Stomach (tissue), 9 donors: ENCODE data around the gene OXT. TPM values are rescaled to one million over a fixed set of nuclear protein-coding genes. Genes with fewer than 3 reads are reported as not detected.

Experiments
- DNase-seq, 2 donors: peaks; one replicate each; pipeline versions ENCODE4 v3.0.0 to v3.0.0-alpha.2; 2013 to 2019
- H3K27ac ChIP-seq, 5 donors: fragments of 200-600 bp in 4 of 5; sonication (generic) in 4 of 5; one replicate each; pipeline ENCODE4 v1.5.1; 2013 to 2019; ENCODE audit warnings: mild to moderate bottlenecking in 1 of 5, moderate library complexity in 1 of 5
- H3K27me3 ChIP-seq, 3 donors: fragments of 200-600 bp; sonication (generic); one replicate each; pipeline ENCODE4 v1.5.1; 2017 to 2019; ENCODE audit warnings: mixed run types in 1 of 3
- H3K36me3 ChIP-seq, 4 donors: fragments of 200-600 bp; sonication (generic); 1 replicate in 3 of 4; 2 replicates in 1 of 4; pipeline ENCODE4 v1.5.1; 2016 to 2019
- H3K4me1 ChIP-seq, 4 donors: fragments of 200-600 bp; sonication (generic); one replicate each; pipeline ENCODE4 v1.5.1; 2016 to 2019
- H3K4me3 ChIP-seq, 4 donors: fragments of 200-600 bp; sonication (generic) in 3 of 4; one replicate each; pipeline ENCODE4 v1.5.1; 2016 to 2019; ENCODE audit warnings: mild to moderate bottlenecking in 1 of 4
- H3K9me3 ChIP-seq, 4 donors: fragments of 200-600 bp; sonication (generic); one replicate each; pipeline ENCODE4 v1.5.1; 2016 to 2019
- CTCF ChIP-seq, 7 experiments: fragments of 450-650 bp in 4 of 7; fragments of 200-600 bp in 3 of 7; sonication (generic) in 3 of 7; IDR thresholded peaks; one replicate each; pipeline ENCODE4 v1.5.1; 2016 to 2019; ENCODE audit warnings: antibody characterized with exemption in 7 of 7, control low read depth in 2 of 7, mild to moderate bottlenecking in 1 of 7
- EP300 ChIP-seq: sonication (generic); formaldehyde crosslinking; IDR thresholded peaks from one replicate; pipeline ENCODE4 v1.6.1; 2017; ENCODE audit warnings: antibody characterized with exemption
- POLR2A ChIP-seq, 4 donors: fragments of 450-650 bp; IDR thresholded peaks; one replicate each; pipeline ENCODE4 v1.6.1; 2016; ENCODE audit warnings: antibody characterized with exemption in 4 of 4, control low read depth in 2 of 4, mild to moderate bottlenecking in 1 of 4, moderate library complexity in 1 of 4
- POLR2AphosphoS5 ChIP-seq, 3 donors: sonication (generic); formaldehyde crosslinking; IDR thresholded peaks; one replicate each; pipeline ENCODE4 v1.6.1; 2016; ENCODE audit warnings: antibody characterized with exemption in 3 of 3
- WGBS, 5 donors: extraction: QIAGEN DNeasy Blood & Tissue Kit in 3 of 5; methylation state at CpG; one replicate each; pipeline versions ENCODE4 v1.1.5 to v1.1.7; 2013 to 2018; 5-methylcytosine and 5-hydroxymethylcytosine counted together
- intact Hi-C: fragments of 100-400 bp; cut with DNase I; formaldehyde crosslinking; loops from one replicate; pipeline ENCODE4 v1.15.1; 2023; ENCODE audit warnings: low total_unique reads
- polyA plus RNA-seq, 3 donors: library from polyadenylated mRNA; stranded (reverse); fragments of 200-250 nt; gene quantifications; one replicate each; pipeline ENCODE4 v1.2.3, GENCODE V29; 2013
- total RNA-seq, 5 donors: library from RNA; depleted of rRNA; stranded (reverse); fragments of >200 nt; gene quantifications; one replicate each; pipeline versions ENCODE4 v1.1.0 to v1.2.3, GENCODE V29; 2014 to 2016
- donor health status: healthy with polysubstance abuse.
- donor health status: Bipolar disorder and iron deficiency.
- donor health status: healthy.

Gene OXT
- total and polyA plus RNA-seq, 8 donors = 0.45 TPM; not detected in 7

DNA sequence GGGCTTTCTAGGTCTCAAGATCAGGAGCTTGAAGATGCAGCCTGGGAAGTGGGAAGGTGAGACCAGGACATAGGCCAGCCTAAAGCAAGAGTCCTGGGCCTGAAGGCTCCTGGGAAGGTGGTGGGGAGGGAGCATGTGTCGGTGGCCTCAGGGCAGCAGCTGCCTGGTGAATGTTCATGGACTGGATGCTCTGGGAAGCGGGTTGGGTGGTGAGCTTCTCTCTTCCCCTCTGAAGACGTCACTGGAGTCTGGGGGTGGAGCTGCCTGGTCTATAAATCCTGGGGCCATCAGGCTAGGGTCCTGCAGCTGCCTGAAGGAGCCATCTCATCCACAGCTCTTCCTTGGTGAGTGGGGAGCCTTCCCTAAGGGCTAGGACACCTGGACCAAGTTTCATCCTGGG lies 28.1 kb upstream of the OXT start, which contains the start of gene GNRH2:
Gene GNRH2 (plus strand): TSS at position 301 of the 400 bp plus-strand sequence. CDS start 793 bp downstream, outside the sequence.
- Histone ChIP-seq H3K27ac (peak within 1 kb of the TSS; percentile 53 to 94 (median 67)), H3K27me3 (no peaks in the 10 kb centered on the region), H3K36me3 (peaks cover 19 to 36% (median 34%) of the 10 kb centered on the region in 4 donors), H3K9me3 (no peaks in the 10 kb centered on the region), H3K4me1 (peaks cover 18 to 52% (median 46%) of the 10 kb centered on the region in 4 donors), H3K4me3 (no peak within 1 kb of the TSS)
- intact Hi-C loops = no loop called here
- no peak for DNase-seq
- no peak for TF ChIP-seq EP300
- TF ChIP-seq POLR2A (IDR thresholded peaks at IDR 0.05) = no peak
- no peak for TF ChIP-seq CTCF (IDR thresholded peaks at IDR 0.05)
- TF ChIP-seq POLR2AphosphoS5 (IDR thresholded peaks at IDR 0.05) = no peak
- 73 to 90% (median 86%) methylated on average over 1 to 3 of the region's 3 CpGs for WGBS, 5 donors

DNA sequence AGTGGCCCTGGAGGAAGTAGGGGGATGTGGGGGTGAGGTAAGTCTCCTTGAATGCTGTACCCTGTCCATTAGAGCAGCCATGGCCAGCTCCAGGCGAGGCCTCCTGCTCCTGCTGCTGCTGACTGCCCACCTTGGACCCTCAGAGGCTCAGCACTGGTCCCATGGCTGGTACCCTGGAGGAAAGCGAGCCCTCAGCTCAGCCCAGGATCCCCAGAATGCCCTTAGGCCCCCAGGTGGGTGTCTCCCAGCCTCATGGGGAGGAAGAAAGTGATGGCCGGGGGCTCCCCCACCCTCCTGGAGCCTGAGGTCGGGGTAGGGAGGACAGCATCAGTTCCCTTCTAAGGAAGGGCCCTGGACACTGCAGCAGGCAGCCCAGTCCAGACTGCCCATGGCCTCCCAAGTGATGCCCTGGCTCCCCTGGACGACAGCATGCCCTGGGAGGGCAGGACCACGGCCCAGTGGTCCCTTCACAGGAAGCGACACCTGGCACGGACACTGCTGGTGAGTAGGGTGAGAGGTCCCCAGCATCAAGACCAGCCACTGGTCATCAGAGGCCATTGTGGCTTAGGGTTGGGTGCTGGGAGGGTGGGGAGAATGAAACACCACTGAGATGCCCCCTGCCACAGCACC lies 27.0 kb upstream of the OXT start:
- intact Hi-C loops = no loop called here
- TF ChIP-seq POLR2AphosphoS5 (IDR thresholded peaks at IDR 0.05) (no peak), CTCF (IDR thresholded peaks at IDR 0.05) (no peak), POLR2A (IDR thresholded peaks at IDR 0.05) (no peak), EP300 (no peak)
- Histone ChIP-seq H3K4me1 (peaks cover 18 to 53% (median 47%) of the 10 kb centered on the region in 4 donors), H3K4me3 (no peak overlapping the region), H3K9me3 (no peaks in the 10 kb centered on the region), H3K27ac (peak overlapping the region in 1 of 5 donors; percentile 94), H3K36me3 (peaks cover 18 to 36% (median 34%) of the 10 kb centered on the region in 4 donors), H3K27me3 (no peaks in the 10 kb centered on the region)
- 94 to 97% (median 95%) methylated on average over 4 to 8 of the region's 8 CpGs for WGBS, 5 donors
- no peak for DNase-seq

DNA sequence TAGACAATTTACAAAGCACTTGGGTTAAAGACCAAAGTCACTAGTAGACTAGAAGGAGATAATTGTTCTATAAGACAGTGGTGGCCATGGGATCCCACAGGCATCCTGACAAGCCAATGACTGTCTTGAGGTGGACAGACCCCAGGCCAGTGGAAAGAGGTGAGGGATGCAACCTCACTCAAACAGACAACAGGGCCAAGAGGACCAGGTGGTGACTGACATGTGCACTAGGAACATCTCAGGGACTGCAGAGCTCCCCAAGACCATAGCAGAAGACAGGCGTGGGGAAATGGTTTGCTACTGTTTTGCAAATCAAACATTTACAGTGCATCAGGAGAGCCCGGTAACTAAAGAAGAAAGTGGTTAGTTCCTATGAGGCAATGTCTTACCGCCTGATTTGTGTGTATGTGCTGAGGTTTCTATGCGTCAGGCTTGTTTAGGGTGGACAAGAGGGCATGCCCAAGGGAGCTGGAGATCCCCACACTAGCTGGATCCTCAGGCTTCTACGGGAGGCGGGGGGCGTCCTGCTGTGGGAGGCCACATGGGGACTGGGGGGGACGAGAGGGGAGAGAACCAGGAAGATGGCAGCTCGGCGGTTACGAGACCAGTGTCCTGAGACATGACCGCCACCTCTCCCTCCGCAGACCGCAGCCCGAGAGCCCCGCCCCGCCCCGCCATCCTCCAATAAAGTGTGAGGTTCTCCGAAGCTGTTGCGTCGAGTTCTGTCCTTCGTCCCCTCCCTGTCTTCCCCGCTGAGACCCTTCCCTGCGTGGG lies 26.2 kb upstream of the OXT start:
- peak; percentile 77 to 90 for DNase-seq
- TF ChIP-seq EP300 = no peak
- no peak for TF ChIP-seq CTCF (IDR thresholded peaks at IDR 0.05)
- TF ChIP-seq POLR2A (IDR thresholded peaks at IDR 0.05) = no peak
- TF ChIP-seq POLR2AphosphoS5 (IDR thresholded peaks at IDR 0.05) = no peak
- Histone ChIP-seq H3K4me3 (peak overlapping the region; percentile 85 to 97 (median 96)), H3K27me3 (no peaks in the 10 kb centered on the region), H3K9me3 (no peaks in the 10 kb centered on the region), H3K36me3 (peaks cover 22 to 36% (median 34%) of the 10 kb centered on the region in 4 donors), H3K4me1 (peaks cover 18 to 53% (median 47%) of the 10 kb centered on the region in 4 donors), H3K27ac (peak overlapping the region; percentile 91 to 96 (median 94))
- intact Hi-C loops = no loop called here
- 1 to 4% (median 2%) methylated on average over 10 to 24 of the region's 24 CpGs for WGBS, 5 donors

DNA sequence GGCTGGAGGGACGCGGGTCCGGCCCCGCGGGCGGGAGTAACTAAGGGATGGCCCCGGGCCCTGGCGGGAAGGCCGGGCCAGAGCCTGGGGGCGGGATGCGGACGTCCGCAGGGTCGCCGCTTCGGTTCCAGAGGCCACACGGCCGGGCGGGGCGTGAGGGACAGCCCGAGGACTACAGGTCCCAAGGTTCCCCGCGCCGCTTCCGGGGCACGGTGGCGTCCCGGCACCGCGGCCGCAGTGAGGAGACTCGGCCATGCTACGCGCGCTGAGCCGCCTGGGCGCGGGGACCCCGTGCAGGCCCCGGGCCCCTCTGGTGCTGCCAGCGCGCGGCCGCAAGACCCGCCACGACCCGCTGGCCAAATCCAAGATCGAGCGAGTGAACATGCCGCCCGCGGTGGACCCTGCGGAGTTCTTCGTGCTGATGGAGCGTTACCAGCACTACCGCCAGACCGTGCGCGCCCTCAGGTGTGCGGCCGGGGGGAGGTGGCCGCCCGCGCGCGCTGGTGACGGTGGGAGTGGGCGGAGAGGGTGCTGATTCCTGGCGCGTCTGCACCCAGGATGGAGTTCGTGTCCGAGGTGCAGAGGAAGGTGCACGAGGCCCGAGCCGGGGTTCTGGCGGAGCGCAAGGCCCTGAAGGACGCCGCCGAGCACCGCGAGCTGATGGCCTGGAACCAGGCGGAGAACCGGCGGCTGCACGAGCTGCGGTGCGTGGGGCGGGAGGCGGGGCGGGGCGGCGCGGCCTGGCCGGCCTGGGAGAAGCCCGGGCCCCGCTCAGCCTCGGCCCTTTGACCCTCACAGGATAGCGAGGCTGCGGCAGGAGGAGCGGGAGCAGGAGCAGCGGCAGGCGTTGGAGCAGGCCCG lies 25.4 kb upstream of the OXT start, which contains the start of gene MRPS26:
Gene MRPS26 (plus strand): TSS at position 237 of the 861 bp plus-strand sequence. CDS start 17 bp downstream, at position 254.
- peaks cover 22 to 37% (median 32%) of the 10 kb centered on the region in 4 donors for H3K36me3 ChIP-seq
- intact Hi-C loops = no loop called here
- peak; percentile 91 to 97 for DNase-seq
- H3K27ac ChIP-seq = peak within 1 kb of the TSS; percentile 91 to 96 (median 94)
- H3K4me1 ChIP-seq = peaks cover 18 to 53% (median 46%) of the 10 kb centered on the region in 4 donors
- no peaks in the 10 kb centered on the region for H3K9me3 ChIP-seq
- peak within 1 kb of the TSS; percentile 85 to 97 (median 96) for H3K4me3 ChIP-seq
- TF ChIP-seq EP300 (no peak), POLR2AphosphoS5 (IDR thresholded peaks at IDR 0.05) (peak; percentile 45 to 89 (median 80))
- H3K27me3 ChIP-seq = no peaks in the 10 kb centered on the region
- WGBS, 5 donors = 0 to 1% (median 0%) methylated on average over 18 to 104 of the region's 104 CpGs
